Stimulated activated naive CD8-positive, alpha-beta T cell treated with anti-CD3 and anti-CD28 coated beads, Interleukin-15, Interleukin-2, amounts not matched to agents 100 ng/mL and 50 ng/mL, for 24 hours (primary cell): ENCODE data around the gene SLC22A14.
"Not testable (repeated sequence)": the region's sequence is repeated elsewhere in the genome, so short reads cannot be mapped to it uniquely, and the experiment has no call there.

ENCODE experiments used
- H3K27ac Mint-ChIP-seq: one replicate; pipeline ENCODE4 v1.8.0; 2021; ENCODE audit warnings: mild to moderate bottlenecking, mixed read lengths
- H3K27me3 Mint-ChIP-seq: one replicate; pipeline ENCODE4 v1.8.0; 2021; ENCODE audit warnings: mixed read lengths
- H3K36me3 Mint-ChIP-seq: one replicate; pipeline ENCODE4 v1.8.0; 2021; ENCODE audit warnings: low read depth, mixed read lengths
- H3K4me1 Mint-ChIP-seq: one replicate; pipeline ENCODE4 v1.8.0; 2021; ENCODE audit warnings: low read depth, mixed read lengths
- H3K4me3 Mint-ChIP-seq: one replicate; pipeline ENCODE4 v1.8.0; 2021; ENCODE audit warnings: mild to moderate bottlenecking, mixed read lengths
- H3K9me3 Mint-ChIP-seq: one replicate; pipeline ENCODE4 v1.8.0; 2021; ENCODE audit warnings: mixed read lengths

Gene SLC22A14

GRCh38 chr3:38283810-38284755 lies 2.0 kb downstream of the SLC22A14 start:
- Mint-ChIP-seq H3K36me3 (no peaks in the 10 kb centered on the region), H3K9me3 (no peaks in the 10 kb centered on the region), H3K27ac (no peak overlapping the region), H3K4me3 (no peak overlapping the region), H3K27me3 (no peaks in the 10 kb centered on the region), H3K4me1 (no peaks in the 10 kb centered on the region)

DNA sequence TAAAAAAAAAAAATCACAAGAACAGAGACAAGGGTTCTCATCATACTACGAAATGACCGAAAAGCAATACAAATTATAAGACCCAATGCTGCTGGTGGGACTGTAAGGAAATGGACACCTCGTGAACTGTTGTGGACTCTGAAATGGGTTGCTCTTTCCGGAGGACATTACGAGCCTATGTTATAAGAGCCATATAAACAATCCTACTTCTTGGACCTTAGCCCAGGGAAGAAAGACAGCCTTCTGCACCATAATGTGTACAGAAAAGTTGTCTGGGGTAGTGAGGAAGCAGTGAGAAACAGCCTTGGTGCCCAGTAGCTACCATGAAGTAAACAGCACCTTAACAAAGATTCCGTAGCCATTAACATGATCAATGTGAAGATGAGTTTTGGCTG lies 2.7 kb downstream of the SLC22A14 start:
- H3K36me3 Mint-ChIP-seq: no peaks in the 10 kb centered on the region
- H3K27me3 Mint-ChIP-seq: no peaks in the 10 kb centered on the region
- H3K9me3 Mint-ChIP-seq: no peaks in the 10 kb centered on the region
- no peak overlapping the region for H3K27ac Mint-ChIP-seq
- no peak overlapping the region for H3K4me3 Mint-ChIP-seq
- H3K4me1 Mint-ChIP-seq: no peaks in the 10 kb centered on the region

- not testable (repeated sequence) for H3K4me3 Mint-ChIP-seq, H3K27me3 Mint-ChIP-seq, H3K9me3 Mint-ChIP-seq, H3K36me3 Mint-ChIP-seq, H3K27ac Mint-ChIP-seq, H3K4me1 Mint-ChIP-seq
These were observed 7.5 kb downstream of the SLC22A14 start for GRCh38 chr3:38289286-38290217.

DNA sequence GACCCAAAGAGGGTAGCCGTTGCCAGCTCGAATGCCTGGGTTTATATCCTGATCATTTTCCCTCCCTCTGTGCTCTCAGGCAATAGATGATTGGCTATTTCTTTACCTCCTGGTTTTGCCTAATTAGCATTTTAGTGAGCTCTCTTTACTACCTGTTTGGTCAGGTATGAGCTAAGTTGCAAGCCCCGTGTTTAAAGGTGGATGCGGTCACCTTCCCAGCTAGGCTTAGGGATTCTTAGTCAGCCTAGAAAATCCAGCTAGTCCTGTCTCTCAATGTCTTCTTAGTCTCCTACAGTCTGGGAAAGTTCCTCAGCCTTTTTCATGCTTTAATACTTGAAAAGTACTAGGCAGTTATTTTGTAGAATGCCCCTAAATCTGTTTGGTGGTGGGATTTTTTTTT lies 15.0 kb downstream of the SLC22A14 start:
- H3K4me1 Mint-ChIP-seq, H3K36me3 Mint-ChIP-seq, H3K9me3 Mint-ChIP-seq, H3K27me3 Mint-ChIP-seq, H3K27ac Mint-ChIP-seq, H3K4me3 Mint-ChIP-seq: not testable (repeated sequence)

GRCh38 chr3:38297537-38297936 lies 15.4 kb downstream of the SLC22A14 start:
- Mint-ChIP-seq H3K36me3 (no peaks in the 10 kb centered on the region), H3K9me3 (no peaks in the 10 kb centered on the region), H3K27ac (no peak overlapping the region), H3K4me1 (no peaks in the 10 kb centered on the region), H3K4me3 (no peak overlapping the region), H3K27me3 (peaks cover 3% of the 10 kb centered on the region)

- Mint-ChIP-seq H3K4me1 (no peaks in the 10 kb centered on the region), H3K36me3 (no peaks in the 10 kb centered on the region), H3K9me3 (no peaks in the 10 kb centered on the region), H3K27ac (no peak overlapping the region), H3K4me3 (no peak overlapping the region), H3K27me3 (peaks cover 3% of the 10 kb centered on the region)
These were observed 16.0 kb downstream of the SLC22A14 start for GRCh38 chr3:38297947-38298711.

DNA sequence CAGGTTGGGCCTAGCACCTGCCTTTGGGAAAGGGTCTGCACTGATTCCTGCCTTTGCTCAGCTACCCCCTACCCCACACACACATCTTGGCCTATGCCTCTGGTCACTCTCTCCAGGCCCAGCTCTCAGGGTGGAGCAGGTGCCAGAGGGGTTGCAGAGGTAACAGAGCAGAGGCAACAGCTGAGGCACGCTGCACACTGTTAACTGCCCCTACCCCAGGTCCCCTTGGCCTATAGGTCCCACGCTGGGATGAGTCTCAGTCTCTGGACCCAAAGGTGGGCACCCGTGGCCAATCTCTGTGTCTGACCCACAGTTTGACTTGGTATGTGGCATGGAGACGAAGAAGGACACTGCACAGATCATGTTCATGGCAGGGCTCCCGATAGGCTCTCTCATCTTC lies 24.8 kb downstream of the SLC22A14 start:
- H3K9me3 Mint-ChIP-seq: no peaks in the 10 kb centered on the region

DNA sequence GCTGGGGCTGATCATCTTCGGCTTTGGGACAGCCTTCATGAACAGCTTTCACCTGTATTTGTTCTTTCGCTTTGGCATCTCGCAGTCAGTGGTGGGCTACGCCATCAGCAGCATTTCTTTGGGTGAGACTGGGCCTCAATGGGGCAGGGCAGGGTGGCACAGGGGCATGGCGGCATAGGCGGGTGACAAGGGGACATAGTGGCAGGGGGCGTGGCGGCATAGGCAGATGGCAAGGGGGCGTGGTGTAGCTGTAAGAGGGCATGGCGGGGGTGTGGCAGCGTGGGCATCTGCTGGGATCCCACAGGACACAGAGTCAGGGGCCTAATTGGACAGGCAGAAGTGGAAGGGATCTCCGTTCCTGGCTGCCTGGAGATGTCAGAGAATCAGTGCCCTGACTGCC lies 25.5 kb downstream of the SLC22A14 start:
- Mint-ChIP-seq H3K9me3 (no peaks in the 10 kb centered on the region), H3K4me1 (no peaks in the 10 kb centered on the region), H3K36me3 (no peaks in the 10 kb centered on the region), H3K4me3 (no peak overlapping the region), H3K27me3 (no peaks in the 10 kb centered on the region), H3K27ac (no peak overlapping the region)

More for the DNA sequence above, 24.8 kb downstream of the SLC22A14 start:
- Mint-ChIP-seq H3K4me3 (no peak overlapping the region), H3K27me3 (no peaks in the 10 kb centered on the region), H3K36me3 (no peaks in the 10 kb centered on the region), H3K27ac (no peak overlapping the region), H3K4me1 (no peaks in the 10 kb centered on the region)

DNA sequence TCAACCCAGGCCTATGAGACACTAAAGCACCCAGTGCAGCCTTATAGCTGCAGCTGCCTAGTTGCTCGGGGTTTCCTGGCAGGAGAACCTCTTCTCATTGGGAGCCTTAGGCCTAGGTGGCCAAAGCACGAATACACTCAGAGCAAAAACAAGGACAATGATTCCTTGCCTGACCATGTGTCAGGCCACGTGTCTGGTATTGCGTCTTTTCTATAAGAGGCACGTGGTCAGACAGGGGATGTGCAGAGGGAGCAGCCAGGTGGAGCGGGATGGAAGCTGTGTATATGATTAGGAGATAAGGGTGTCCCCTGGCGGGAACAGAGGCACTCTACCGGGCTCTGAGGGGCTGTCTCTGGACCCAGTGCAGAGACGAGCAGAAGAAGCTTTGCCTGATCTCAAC lies 26.4 kb downstream of the SLC22A14 start:
- H3K4me3 Mint-ChIP-seq: no peak overlapping the region
- H3K27me3 Mint-ChIP-seq: no peaks in the 10 kb centered on the region
- no peaks in the 10 kb centered on the region for H3K36me3 Mint-ChIP-seq
- no peaks in the 10 kb centered on the region for H3K9me3 Mint-ChIP-seq
- no peak overlapping the region for H3K27ac Mint-ChIP-seq
- H3K4me1 Mint-ChIP-seq: no peaks in the 10 kb centered on the region

GRCh38 chr3:38311476-38311875 lies 29.4 kb downstream of the SLC22A14 start:
- Mint-ChIP-seq H3K36me3 (no peaks in the 10 kb centered on the region), H3K4me1 (no peaks in the 10 kb centered on the region), H3K4me3 (no peak overlapping the region), H3K27ac (no peak overlapping the region), H3K9me3 (no peaks in the 10 kb centered on the region), H3K27me3 (no peaks in the 10 kb centered on the region)

DNA sequence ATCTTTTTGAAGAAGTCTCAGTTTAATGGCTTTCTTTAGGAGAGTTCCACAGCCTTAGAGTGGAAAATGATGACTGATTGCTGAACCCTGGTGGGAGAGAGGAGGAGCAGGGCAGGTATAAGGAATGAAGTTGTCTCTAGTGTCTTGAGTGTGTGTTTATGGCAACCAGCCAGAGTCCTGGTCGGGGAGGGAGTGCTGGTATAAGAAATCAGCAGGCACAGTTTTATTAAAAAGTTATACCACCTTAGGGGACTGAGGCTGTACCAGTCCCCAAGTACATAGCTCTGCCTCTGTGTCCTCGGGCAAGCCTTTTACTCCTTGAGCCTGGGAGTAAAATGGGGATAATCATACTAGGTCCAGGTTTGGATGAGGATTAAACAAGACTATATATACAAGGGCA lies 29.8 kb downstream of the SLC22A14 start:
- no peak overlapping the region for H3K4me3 Mint-ChIP-seq
- no peaks in the 10 kb centered on the region for H3K36me3 Mint-ChIP-seq
- H3K4me1 Mint-ChIP-seq: no peaks in the 10 kb centered on the region
- H3K27me3 Mint-ChIP-seq: no peaks in the 10 kb centered on the region
- no peak overlapping the region for H3K27ac Mint-ChIP-seq
- no peaks in the 10 kb centered on the region for H3K9me3 Mint-ChIP-seq

- no peak overlapping the region for H3K4me3 Mint-ChIP-seq
- no peak overlapping the region for H3K27ac Mint-ChIP-seq
- no peaks in the 10 kb centered on the region for H3K27me3 Mint-ChIP-seq
- H3K4me1 Mint-ChIP-seq: no peaks in the 10 kb centered on the region
- H3K9me3 Mint-ChIP-seq: no peaks in the 10 kb centered on the region
- no peaks in the 10 kb centered on the region for H3K36me3 Mint-ChIP-seq
These were observed 30.3 kb downstream of the SLC22A14 start for GRCh38 chr3:38312356-38312755.

- no peak overlapping the region for H3K27ac Mint-ChIP-seq
- no peaks in the 10 kb centered on the region for H3K27me3 Mint-ChIP-seq
- no peaks in the 10 kb centered on the region for H3K9me3 Mint-ChIP-seq
- no peaks in the 10 kb centered on the region for H3K36me3 Mint-ChIP-seq
- no peaks in the 10 kb centered on the region for H3K4me1 Mint-ChIP-seq
- no peak overlapping the region for H3K4me3 Mint-ChIP-seq
These were observed 31.2 kb downstream of the SLC22A14 start for GRCh38 chr3:38313263-38313662.

DNA sequence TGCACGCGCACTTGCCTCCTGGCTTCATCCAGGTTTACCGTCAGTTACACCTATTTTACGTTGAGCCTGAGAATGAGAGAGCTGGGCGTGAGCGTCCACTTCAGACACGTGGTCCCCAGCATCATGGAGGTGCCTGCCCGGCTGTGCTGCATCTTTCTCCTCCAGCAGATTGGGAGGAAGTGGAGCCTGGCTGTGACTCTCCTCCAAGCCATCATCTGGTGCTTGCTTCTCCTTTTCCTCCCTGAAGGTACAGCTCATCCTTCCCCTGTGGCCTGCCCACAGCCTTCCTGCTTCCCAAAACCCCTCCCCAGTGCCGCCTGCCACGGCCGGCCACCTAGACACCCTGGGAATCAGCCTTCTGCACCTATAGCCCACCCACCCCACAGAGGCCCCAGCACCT lies 31.6 kb downstream of the SLC22A14 start:
- Mint-ChIP-seq H3K36me3 (no peaks in the 10 kb centered on the region), H3K9me3 (no peaks in the 10 kb centered on the region), H3K4me3 (no peak overlapping the region), H3K4me1 (no peaks in the 10 kb centered on the region), H3K27ac (no peak overlapping the region), H3K27me3 (no peaks in the 10 kb centered on the region)
